Measurements from ENCODE around the gene WDR93.
"Not testable (repeated sequence)": the region's sequence is repeated elsewhere in the genome, so short reads cannot be mapped to it uniquely, and the experiment has no call there.

Gene WDR93

GRCh38 chr15:89778861-89779260 is 88.2 kb downstream of the WDR93 start:
- H3K27ac ChIP-seq = no peak overlapping the region
- TF ChIP-seq ZFX (IDR thresholded peaks at IDR 0.05; ENCODE audit: borderline replicate concordance) = no peak

GRCh38 chr15:89780601-89781000 is 90.0 kb downstream of the WDR93 start:
- H3K27ac ChIP-seq = no peak overlapping the region
- no peak for TF ChIP-seq CTCF (IDR thresholded peaks at IDR 0.05)
- no peak for TF ChIP-seq ZFX (IDR thresholded peaks at IDR 0.05; ENCODE audit: borderline replicate concordance)

GRCh38 chr15:89781055-89781454 is 90.4 kb downstream of the WDR93 start:
- TF ChIP-seq CTCF (IDR thresholded peaks at IDR 0.05) (no peak), ZFX (IDR thresholded peaks at IDR 0.05; ENCODE audit: borderline replicate concordance) (no peak)
- no peak overlapping the region for H3K27ac ChIP-seq

GRCh38 chr15:89781891-89782618 is 91.4 kb downstream of the WDR93 start:
- H3K27ac ChIP-seq = no peak overlapping the region
- no peak for TF ChIP-seq ZFX (IDR thresholded peaks at IDR 0.05; ENCODE audit: borderline replicate concordance)
- TF ChIP-seq CTCF (IDR thresholded peaks at IDR 0.05) = no peak

GRCh38 chr15:89782619-89782950 is 92.0 kb downstream of the WDR93 start:
- not testable (repeated sequence) for H3K27ac ChIP-seq

- no peak for TF ChIP-seq CTCF (IDR thresholded peaks at IDR 0.05)
- no peak for TF ChIP-seq ZFX (IDR thresholded peaks at IDR 0.05; ENCODE audit: borderline replicate concordance)
Measured at GRCh38 chr15:89783111-89783860, 92.7 kb downstream of the WDR93 start.

GRCh38 chr15:89783861-89784685 is 93.5 kb downstream of the WDR93 start:
- H3K27ac ChIP-seq = 0 out of 2 replicates have a peak overlapping the region, but pooled peaks have one; percentile 48
- TF ChIP-seq ZFX (IDR thresholded peaks at IDR 0.05; ENCODE audit: borderline replicate concordance) (no peak), CTCF (IDR thresholded peaks at IDR 0.05) (no peak)

More at GRCh38 chr15:89783111-89783860, 92.7 kb downstream of the WDR93 start:
- H3K27ac ChIP-seq = no peak overlapping the region

GRCh38 chr15:89784686-89784960 is 94.0 kb downstream of the WDR93 start:
- peak overlapping the region; percentile 48; the same call in 1 of the 2 replicates for H3K27ac ChIP-seq
- TF ChIP-seq ZFX (IDR thresholded peaks at IDR 0.05; ENCODE audit: borderline replicate concordance) = no peak
- no peak for TF ChIP-seq CTCF (IDR thresholded peaks at IDR 0.05)
